Upper lobe of right lung (tissue), 1 donor: ENCODE measurements around the gene ZFYVE9. TPM values are rescaled to one million over a fixed set of nuclear protein-coding genes. Genes with fewer than 3 reads are reported as not detected.

ENCODE experiments used
- ATAC-seq: fragments of 200-7000 bp; cut with Tn5 transposase; one replicate; pipeline ENCODE4 v1.9.1; 2020; ENCODE audit warnings: mild to moderate bottlenecking, moderate library complexity
- DNase-seq: peaks from one replicate; pipeline ENCODE4 v3.0.0-alpha.2; 2020
- H3K27ac ChIP-seq: fragments of 200-600 bp; one replicate; pipeline ENCODE4 v1.8.0; 2022
- H3K27me3 ChIP-seq: fragments of 200-600 bp; one replicate; pipeline ENCODE4 v1.8.0; 2022; ENCODE audit warnings: mild to moderate bottlenecking
- H3K36me3 ChIP-seq: fragments of 200-600 bp; one replicate; pipeline ENCODE4 v1.8.0; 2022
- H3K4me1 ChIP-seq: fragments of 200-600 bp; one replicate; pipeline ENCODE4 v1.8.0; 2022
- H3K4me3 ChIP-seq: fragments of 200-600 bp; one replicate; pipeline ENCODE4 v1.8.0; 2022; ENCODE audit warnings: mild to moderate bottlenecking
- H3K9me3 ChIP-seq: fragments of 200-600 bp; one replicate; pipeline ENCODE4 v1.8.0; 2022
- intact Hi-C: fragments of 100-400 bp; cut with DNase I; formaldehyde crosslinking; loops from one replicate; pipeline ENCODE4 v1.11.0; 2022
- total RNA-seq: library from RNA; stranded (reverse); fragmentation: NEBNext Ultra II Directional; extraction: Animal tissue kit (Norgen Biotek cat#: 25700); gene quantifications from one replicate; pipeline ENCODE4 v1.2.1, GENCODE V29; 2021
- TF ChIP-seq, protein P1 (sequence below): fragments of 200-600 bp; IDR thresholded peaks from one replicate; pipeline ENCODE4 v1.8.0; 2022; ENCODE audit warnings: antibody characterized with exemption
- donor health status: DM: no; HTN: yes; CAD: no; lungs with severe emphysema.

ZFYVE9 gene
- total RNA-seq, 1 donor from 2014 or later: 23.9 TPM

DNA sequence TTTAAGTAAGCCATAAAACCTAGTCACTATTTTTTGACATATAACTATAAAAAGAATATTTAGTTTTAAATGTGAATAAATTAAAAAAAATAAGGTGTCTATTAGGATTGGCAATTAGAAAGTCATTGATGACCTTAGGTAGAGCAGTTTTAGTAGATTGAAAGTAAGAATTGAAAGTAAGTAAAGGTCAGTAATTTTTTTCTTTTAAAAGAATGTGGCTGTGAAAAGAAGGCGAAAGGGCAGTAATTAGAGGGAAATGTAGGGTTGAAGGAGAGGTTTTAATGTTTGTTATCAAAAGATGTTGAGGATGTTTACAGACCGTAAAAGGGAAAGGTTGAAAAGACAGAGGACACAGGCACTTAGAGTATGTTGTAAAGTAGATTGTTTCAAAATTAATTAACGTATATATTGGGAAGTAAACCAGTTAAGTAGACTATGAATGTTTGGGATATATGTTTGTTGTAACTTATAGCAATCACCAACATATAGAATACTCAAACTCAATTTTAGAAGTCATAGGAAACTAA is 41.0 kb downstream of the ZFYVE9 start:
- H3K36me3 ChIP-seq: no peaks in the 10 kb centered on the region
- TF ChIP-seq, protein P1, sequence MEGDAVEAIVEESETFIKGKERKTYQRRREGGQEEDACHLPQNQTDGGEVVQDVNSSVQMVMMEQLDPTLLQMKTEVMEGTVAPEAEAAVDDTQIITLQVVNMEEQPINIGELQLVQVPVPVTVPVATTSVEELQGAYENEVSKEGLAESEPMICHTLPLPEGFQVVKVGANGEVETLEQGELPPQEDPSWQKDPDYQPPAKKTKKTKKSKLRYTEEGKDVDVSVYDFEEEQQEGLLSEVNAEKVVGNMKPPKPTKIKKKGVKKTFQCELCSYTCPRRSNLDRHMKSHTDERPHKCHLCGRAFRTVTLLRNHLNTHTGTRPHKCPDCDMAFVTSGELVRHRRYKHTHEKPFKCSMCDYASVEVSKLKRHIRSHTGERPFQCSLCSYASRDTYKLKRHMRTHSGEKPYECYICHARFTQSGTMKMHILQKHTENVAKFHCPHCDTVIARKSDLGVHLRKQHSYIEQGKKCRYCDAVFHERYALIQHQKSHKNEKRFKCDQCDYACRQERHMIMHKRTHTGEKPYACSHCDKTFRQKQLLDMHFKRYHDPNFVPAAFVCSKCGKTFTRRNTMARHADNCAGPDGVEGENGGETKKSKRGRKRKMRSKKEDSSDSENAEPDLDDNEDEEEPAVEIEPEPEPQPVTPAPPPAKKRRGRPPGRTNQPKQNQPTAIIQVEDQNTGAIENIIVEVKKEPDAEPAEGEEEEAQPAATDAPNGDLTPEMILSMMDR: no peak
- ATAC-seq (no peak), DNase-seq (no peak)
- H3K27ac ChIP-seq: no peak overlapping the region
- intact Hi-C loops: no loop called here
- H3K4me1 ChIP-seq: no peaks in the 10 kb centered on the region
- no peaks in the 10 kb centered on the region for H3K27me3 ChIP-seq
- no peak overlapping the region for H3K4me3 ChIP-seq
- H3K9me3 ChIP-seq: no peaks in the 10 kb centered on the region

DNA sequence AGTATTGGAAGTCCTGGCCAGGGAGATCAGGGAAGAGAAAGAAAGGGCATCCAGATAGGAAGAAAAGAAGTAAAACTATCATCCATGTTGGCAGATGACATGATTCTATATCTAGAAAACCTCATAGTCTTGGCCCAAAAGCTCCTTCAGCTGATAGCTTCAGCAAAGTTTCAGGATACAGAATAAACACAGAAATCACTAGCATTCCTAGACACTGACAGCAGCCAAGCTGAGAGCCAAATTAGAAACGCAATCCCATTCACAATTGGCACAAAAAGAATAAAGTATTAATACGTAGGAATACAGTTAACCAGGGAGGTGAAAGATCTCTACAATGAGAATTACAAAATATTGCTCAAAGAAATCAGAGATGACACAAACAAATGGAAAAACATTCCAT is 44.6 kb downstream of the ZFYVE9 start:
- DNase-seq (no peak), ATAC-seq (no peak)
- Histone ChIP-seq H3K4me3 (no peak overlapping the region), H3K27me3 (no peaks in the 10 kb centered on the region), H3K9me3 (no peaks in the 10 kb centered on the region), H3K27ac (no peak overlapping the region), H3K4me1 (peaks cover 7% of the 10 kb centered on the region), H3K36me3 (no peaks in the 10 kb centered on the region)
- TF ChIP-seq, protein P1: no peak
- intact Hi-C loops: no loop called here

DNA sequence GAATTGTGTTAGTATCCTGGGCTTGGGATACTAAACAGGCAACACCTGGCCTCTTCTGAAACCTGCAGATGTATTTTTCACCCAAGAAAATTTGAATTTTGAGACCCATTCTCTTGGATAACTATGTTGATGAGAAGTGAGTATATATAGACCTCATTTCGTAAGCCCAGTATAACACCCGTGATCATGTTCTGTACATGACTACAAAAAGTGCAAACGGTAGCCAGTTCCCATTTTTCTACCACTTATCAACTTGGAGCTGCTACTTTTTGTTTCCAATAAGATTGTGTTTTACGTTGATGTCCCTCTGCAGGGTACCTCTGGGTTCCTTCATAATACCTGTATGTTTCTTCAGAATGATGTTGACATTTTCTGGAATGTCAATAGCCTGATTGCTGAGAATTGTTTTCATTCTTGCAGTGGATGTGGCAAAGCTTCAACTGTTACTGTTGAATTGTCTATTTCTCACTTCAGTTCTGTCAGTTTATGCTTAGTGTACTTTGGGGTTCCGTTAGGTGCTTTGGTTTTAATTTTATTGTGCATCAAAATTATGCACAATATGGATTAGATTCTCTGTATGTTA is 48.1 kb downstream of the ZFYVE9 start:
- Histone ChIP-seq H3K36me3 (no peaks in the 10 kb centered on the region), H3K9me3 (no peaks in the 10 kb centered on the region), H3K4me3 (no peak overlapping the region), H3K27me3 (no peaks in the 10 kb centered on the region), H3K27ac (no peak overlapping the region), H3K4me1 (peaks cover 12% of the 10 kb centered on the region)
- peak; percentile 45 for ATAC-seq
- TF ChIP-seq, protein P1: no peak
- no peak for DNase-seq
- intact Hi-C loops: no loop called here

DNA sequence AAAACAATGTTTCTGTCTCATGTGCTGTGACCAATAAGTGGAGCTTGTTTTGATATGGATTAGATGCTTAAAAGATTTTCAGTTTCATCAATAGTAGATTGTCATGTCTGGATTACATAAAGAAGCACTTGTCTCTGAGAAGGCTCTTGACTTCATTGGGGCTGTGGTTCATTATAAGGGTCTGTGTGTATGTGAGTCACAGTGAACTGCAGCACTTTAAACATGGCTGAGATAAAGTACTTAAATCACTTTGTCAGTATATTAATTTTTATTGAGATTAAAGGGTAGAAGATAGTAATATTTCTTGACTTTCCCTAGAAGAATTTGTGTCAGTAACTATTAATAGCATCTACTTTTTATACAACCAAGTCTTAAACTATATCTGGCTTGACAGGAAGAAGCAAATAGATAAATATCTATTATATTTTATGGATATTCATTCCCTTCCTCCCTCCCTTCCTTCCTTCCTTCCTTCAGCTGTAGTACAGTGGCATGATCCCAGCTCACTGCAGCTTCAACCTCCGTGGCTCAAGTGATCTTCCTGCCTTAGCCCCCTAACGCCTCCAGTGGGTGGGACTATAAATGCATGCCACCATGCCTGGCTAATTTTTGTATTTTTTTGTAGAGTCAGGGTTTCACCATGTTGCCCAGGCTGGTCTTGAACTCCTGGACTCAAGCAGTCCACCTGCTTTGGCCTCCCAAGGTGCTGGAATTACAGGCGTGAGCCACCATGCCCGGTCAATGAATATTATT is 48.8 kb downstream of the ZFYVE9 start:
- Histone ChIP-seq H3K4me1 (peaks cover 12% of the 10 kb centered on the region), H3K9me3 (no peaks in the 10 kb centered on the region), H3K36me3 (no peaks in the 10 kb centered on the region), H3K27ac (no peak overlapping the region), H3K4me3 (no peak overlapping the region), H3K27me3 (no peaks in the 10 kb centered on the region)
- intact Hi-C loops: no loop called here
- ATAC-seq: no peak
- DNase-seq: no peak
- TF ChIP-seq, protein P1: no peak

DNA sequence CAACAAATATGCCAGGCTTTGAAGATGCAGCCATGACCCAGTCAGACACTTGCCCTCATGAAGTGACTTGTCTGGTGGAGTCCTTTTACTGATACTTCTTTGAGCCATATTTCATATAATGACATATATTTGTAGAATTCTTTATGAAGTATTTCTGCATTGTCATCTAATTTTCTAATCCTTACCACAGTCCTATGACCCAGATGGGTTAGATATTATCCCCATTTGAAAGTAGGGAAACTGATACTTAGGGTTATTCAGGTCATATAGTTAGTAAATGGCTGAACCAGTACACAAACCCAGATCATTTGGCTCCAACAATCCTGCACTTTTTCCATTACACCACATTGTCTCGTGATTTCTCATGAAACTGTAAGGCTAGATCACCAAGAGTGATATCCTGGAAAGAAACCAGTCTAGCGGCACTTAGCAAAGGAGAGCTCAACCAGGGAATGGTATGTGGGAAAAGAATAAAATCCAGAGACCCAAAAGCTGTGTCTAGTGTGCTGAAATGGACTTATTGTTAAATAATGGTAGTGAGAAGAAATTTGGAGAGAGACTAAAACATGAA is 49.6 kb downstream of the ZFYVE9 start:
- intact Hi-C loops: no loop called here

More for the DNA sequence above, 49.6 kb downstream of the ZFYVE9 start:
- no peak overlapping the region for H3K4me3 ChIP-seq
- no peaks in the 10 kb centered on the region for H3K27me3 ChIP-seq
- no peaks in the 10 kb centered on the region for H3K9me3 ChIP-seq
- ATAC-seq (no peak), DNase-seq (no peak)
- H3K4me1 ChIP-seq: peaks cover 12% of the 10 kb centered on the region
- H3K36me3 ChIP-seq: no peaks in the 10 kb centered on the region
- TF ChIP-seq, protein P1: no peak
- no peak overlapping the region for H3K27ac ChIP-seq
